ENCODE results near the gene ATRN. TPM values are rescaled to one million over a fixed set of nuclear protein-coding genes. Genes with fewer than 3 reads are reported as not detected.
"Not testable (repeated sequence)": the region's sequence is repeated elsewhere in the genome, so short reads cannot be mapped to it uniquely, and the experiment has no call there.

Gene ATRN
- total and polyA plus RNA-seq, 8 donors: 2.9 to 63.9 (median 24.2) TPM

DNA sequence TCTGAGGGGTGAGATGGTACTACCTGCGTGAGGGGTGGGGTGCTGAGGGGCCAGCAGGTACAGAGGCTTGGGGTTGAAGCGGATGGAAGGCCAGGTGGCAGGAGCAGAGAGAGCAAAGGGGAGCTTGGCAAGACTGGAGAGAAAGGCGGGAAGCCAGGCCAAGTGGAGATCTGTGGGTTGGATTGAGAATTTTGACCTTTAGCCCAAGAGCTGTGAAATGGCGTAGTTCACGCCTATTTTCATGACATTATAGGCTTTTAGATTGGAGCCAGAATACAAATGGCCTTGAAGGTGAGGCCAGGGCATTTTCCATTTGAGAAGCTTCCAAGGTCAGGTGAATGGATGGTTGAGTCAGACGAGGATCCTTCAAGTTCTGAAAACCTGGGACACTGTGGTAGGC, 2.5 kb downstream of the ATRN start:
- Histone ChIP-seq H3K9me3 (no peaks in the 10 kb centered on the region), H3K36me3 (no peaks in the 10 kb centered on the region), H3K27ac (no peak overlapping the region), H3K4me3 (peak overlapping the region in 1 of 4 donors; percentile 97), H3K4me1 (peaks cover 19 to 54% (median 38%) of the 10 kb centered on the region in 4 donors), H3K27me3 (no peaks in the 10 kb centered on the region)
- intact Hi-C loops (cut with DNase I; ENCODE audit: low total_unique reads): no loop called here
- TF ChIP-seq POLR2AphosphoS5 (IDR thresholded peaks at IDR 0.05) (no peak), POLR2A (IDR thresholded peaks at IDR 0.05) (no peak), EP300 (IDR thresholded peaks at IDR 0.05) (no peak)
- TF ChIP-seq, protein P1, sequence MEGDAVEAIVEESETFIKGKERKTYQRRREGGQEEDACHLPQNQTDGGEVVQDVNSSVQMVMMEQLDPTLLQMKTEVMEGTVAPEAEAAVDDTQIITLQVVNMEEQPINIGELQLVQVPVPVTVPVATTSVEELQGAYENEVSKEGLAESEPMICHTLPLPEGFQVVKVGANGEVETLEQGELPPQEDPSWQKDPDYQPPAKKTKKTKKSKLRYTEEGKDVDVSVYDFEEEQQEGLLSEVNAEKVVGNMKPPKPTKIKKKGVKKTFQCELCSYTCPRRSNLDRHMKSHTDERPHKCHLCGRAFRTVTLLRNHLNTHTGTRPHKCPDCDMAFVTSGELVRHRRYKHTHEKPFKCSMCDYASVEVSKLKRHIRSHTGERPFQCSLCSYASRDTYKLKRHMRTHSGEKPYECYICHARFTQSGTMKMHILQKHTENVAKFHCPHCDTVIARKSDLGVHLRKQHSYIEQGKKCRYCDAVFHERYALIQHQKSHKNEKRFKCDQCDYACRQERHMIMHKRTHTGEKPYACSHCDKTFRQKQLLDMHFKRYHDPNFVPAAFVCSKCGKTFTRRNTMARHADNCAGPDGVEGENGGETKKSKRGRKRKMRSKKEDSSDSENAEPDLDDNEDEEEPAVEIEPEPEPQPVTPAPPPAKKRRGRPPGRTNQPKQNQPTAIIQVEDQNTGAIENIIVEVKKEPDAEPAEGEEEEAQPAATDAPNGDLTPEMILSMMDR (IDR thresholded peaks at IDR 0.05): no peak
- DNase-seq: no peak
- 81 to 92% (median 87%) methylated on average over 6 of the region's 6 CpGs for WGBS, 5 donors

DNA sequence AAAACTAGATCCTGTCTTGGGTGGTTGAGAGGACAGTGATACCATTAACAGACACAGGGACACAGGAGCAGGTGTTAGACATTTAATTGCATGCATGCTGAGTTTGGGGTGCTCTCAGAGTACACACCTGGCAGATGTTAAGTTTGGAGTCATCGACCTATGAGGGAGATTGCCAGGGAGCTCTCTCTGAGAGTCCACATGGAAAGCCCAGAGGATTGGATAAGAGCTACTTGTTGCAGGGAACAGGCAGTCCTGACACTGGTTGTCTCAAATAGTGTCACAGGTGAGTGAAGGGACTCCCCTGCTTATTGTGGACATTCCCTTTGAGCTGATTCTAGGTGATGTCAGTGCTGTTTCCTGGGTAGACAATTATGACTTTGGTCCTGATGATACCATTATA, 3.1 kb downstream of the ATRN start:
- H3K27me3 ChIP-seq: no peaks in the 10 kb centered on the region
- peaks cover 19 to 55% (median 39%) of the 10 kb centered on the region in 4 donors for H3K4me1 ChIP-seq
- no peak overlapping the region for H3K4me3 ChIP-seq
- no peak for DNase-seq
- WGBS, 5 donors: 81 to 95% (median 93%) methylated on average over 1 of the region's 1 CpG
- no peak overlapping the region for H3K27ac ChIP-seq
- H3K36me3 ChIP-seq: no peaks in the 10 kb centered on the region
- TF ChIP-seq POLR2AphosphoS5 (IDR thresholded peaks at IDR 0.05) (no peak), POLR2A (IDR thresholded peaks at IDR 0.05) (no peak)
- H3K9me3 ChIP-seq: no peaks in the 10 kb centered on the region
- intact Hi-C loops (cut with DNase I; ENCODE audit: low total_unique reads): no loop called here

GRCh38 chr20:3477003-3477860, 6.4 kb downstream of the ATRN start:
- intact Hi-C loops (cut with DNase I; ENCODE audit: low total_unique reads); H3K36me3 ChIP-seq; H3K9me3 ChIP-seq; H3K27me3 ChIP-seq; H3K27ac ChIP-seq; DNase-seq; H3K4me3 ChIP-seq: not testable (repeated sequence)
- WGBS, 5 donors: 65 to 91% (median 85%) methylated on average over 1 of the region's 1 CpG
- H3K4me1 ChIP-seq: peaks cover 12 to 53% (median 28%) of the 10 kb centered on the region in 4 donors

DNA sequence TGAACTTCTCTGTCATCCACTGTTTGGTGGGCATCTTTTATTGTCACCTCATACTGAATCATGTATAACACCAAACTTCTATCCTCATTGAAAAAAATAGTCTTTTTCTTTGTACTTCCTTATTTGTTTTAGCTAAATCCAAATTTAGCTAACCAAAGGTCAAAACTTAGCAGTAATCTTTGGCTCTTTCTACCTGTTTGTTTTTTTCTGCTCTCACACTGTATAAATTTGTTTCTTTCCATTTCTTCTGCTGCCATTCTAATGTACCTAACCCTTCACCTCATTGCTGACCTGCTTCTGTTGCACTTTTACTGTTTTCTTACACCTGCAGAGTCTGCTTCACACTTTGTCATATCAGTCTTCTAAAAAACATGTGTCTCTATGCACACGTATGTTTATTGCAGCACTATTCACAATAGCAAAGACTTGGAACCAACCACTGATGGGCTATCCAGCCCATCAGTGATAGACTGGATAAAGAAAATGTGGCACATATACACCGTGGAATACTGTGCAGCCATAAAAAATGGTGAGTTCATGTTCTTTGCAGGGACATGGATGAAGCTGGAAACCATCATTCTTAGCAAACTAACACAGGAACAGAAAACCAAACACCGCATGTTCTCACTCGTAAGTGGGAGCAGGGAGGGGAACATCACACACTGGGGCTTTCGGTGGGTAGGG, 7.2 kb downstream of the ATRN start:
- H3K9me3 ChIP-seq: no peaks in the 10 kb centered on the region
- WGBS, 5 donors: 78 to 86% (median 81%) methylated on average over 5 of the region's 5 CpGs
- H3K4me3 ChIP-seq: no peak overlapping the region
- peaks cover 5 to 45% (median 24%) of the 10 kb centered on the region in 4 donors for H3K4me1 ChIP-seq
- intact Hi-C loops (cut with DNase I; ENCODE audit: low total_unique reads): no loop called here
- H3K36me3 ChIP-seq: no peaks in the 10 kb centered on the region
- TF ChIP-seq POLR2AphosphoS5 (IDR thresholded peaks at IDR 0.05) (no peak), POLR2A (IDR thresholded peaks at IDR 0.05) (no peak), EP300 (IDR thresholded peaks at IDR 0.05) (no peak)
- TF ChIP-seq, protein P1 (IDR thresholded peaks at IDR 0.05): no peak
- H3K27ac ChIP-seq: no peak overlapping the region
- DNase-seq: no peak
- H3K27me3 ChIP-seq: no peaks in the 10 kb centered on the region

DNA sequence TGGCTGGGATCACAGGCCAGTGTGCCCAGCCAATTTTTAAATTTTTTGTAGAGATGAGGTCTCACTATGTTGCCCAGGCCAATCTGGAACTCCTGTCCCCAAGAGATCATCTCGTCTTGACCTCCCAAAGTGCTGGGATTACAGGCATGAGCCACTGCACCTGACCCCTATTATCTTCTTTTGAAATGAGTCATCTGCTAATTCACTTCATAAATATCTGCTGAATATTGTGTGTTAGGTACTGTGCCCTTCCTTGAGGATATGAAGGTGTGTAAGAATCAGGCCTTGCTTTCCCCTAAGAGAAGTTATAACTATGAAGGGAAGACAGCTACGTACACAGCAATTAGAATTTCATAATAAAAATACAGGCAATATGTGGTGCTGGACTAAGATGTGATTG, 8.2 kb downstream of the ATRN start:
- Histone ChIP-seq H3K4me3 (no peak overlapping the region), H3K9me3 (no peaks in the 10 kb centered on the region), H3K4me1 (peaks cover 4 to 45% (median 22%) of the 10 kb centered on the region in 4 donors), H3K36me3 (no peaks in the 10 kb centered on the region), H3K27me3 (no peaks in the 10 kb centered on the region), H3K27ac (no peak overlapping the region)
- WGBS, 5 donors: 89 to 99% (median 94%) methylated on average over 2 of the region's 2 CpGs
- TF ChIP-seq, protein P1 (IDR thresholded peaks at IDR 0.05): no peak
- TF ChIP-seq POLR2AphosphoS5 (IDR thresholded peaks at IDR 0.05) (no peak), POLR2A (IDR thresholded peaks at IDR 0.05) (no peak), EP300 (IDR thresholded peaks at IDR 0.05) (no peak)
- DNase-seq: no peak
- intact Hi-C loops (cut with DNase I; ENCODE audit: low total_unique reads): no loop called here

All from stomach (tissue), 9 donors.